Fibroblast of peridontal ligament (primary cell): ENCODE data around the gene SND1.

ENCODE experiments used
- DNase-seq: peaks from one replicate; pipeline ENCODE4 v3.0.0-alpha.2; 2010; ENCODE audit errors: extremely low read depth

Gene SND1

GRCh38 chr7:127995881-127996215, 343.9 kb downstream of the SND1 start:
- DNase-seq = no peak

- DNase-seq = no peak
These were observed 344.5 kb downstream of the SND1 start for GRCh38 chr7:127996253-127997071.

GRCh38 chr7:127997226-127997922, 345.4 kb downstream of the SND1 start:
- DNase-seq = peak; percentile 52

GRCh38 chr7:127998671-127999070, 346.7 kb downstream of the SND1 start:
- no peak for DNase-seq

GRCh38 chr7:128000048-128000447, 348.1 kb downstream of the SND1 start:
- no peak for DNase-seq

GRCh38 chr7:128000854-128001265, 348.9 kb downstream of the SND1 start:
- DNase-seq = peak; percentile 14

- DNase-seq = no peak
These were observed 351.2 kb downstream of the SND1 start for GRCh38 chr7:128003167-128003566.

GRCh38 chr7:128003787-128004186, 351.8 kb downstream of the SND1 start:
- no peak for DNase-seq

- DNase-seq = no peak
These were observed 352.6 kb downstream of the SND1 start for GRCh38 chr7:128004623-128005022.

GRCh38 chr7:128005117-128005516, 353.1 kb downstream of the SND1 start:
- no peak for DNase-seq

GRCh38 chr7:128005759-128006159, 353.8 kb downstream of the SND1 start:
- no peak for DNase-seq

- no peak for DNase-seq
These were observed 354.7 kb downstream of the SND1 start for GRCh38 chr7:128006550-128007302.

- no peak for DNase-seq
These were observed 355.3 kb downstream of the SND1 start for GRCh38 chr7:128007303-128007680.

- no peak for DNase-seq
These were observed 356.1 kb downstream of the SND1 start for GRCh38 chr7:128008141-128008540.

GRCh38 chr7:128008744-128009143, 356.8 kb downstream of the SND1 start:
- DNase-seq = no peak

GRCh38 chr7:128010391-128011127, 358.6 kb downstream of the SND1 start:
- no peak for DNase-seq

GRCh38 chr7:128011131-128011661, 359.2 kb downstream of the SND1 start:
- no peak for DNase-seq

- DNase-seq = no peak
These were observed 362.8 kb downstream of the SND1 start for GRCh38 chr7:128014811-128015210.

- no peak for DNase-seq
These were observed 365.5 kb downstream of the SND1 start for GRCh38 chr7:128017460-128017859.

GRCh38 chr7:128017862-128018845, 366.2 kb downstream of the SND1 start:
- no peak for DNase-seq
